GM18505 (cell line): ENCODE data around the gene CEP104.

Experiments
- ATAC-seq: cut with Tn5 transposase; IDR thresholded peaks from one replicate; pipeline ENCODE4 v1.9.1; 2021; ENCODE audit not compliant: unreplicated experiment
- POLR2A ChIP-seq: IDR thresholded peaks from 4 replicates; pipeline ENCODE4 v1.6.1; 2011; ENCODE audit warnings: borderline replicate concordance; ENCODE audit not compliant: insufficient read depth, insufficient read length; ENCODE audit errors: extremely low read depth

Gene CEP104

DNA sequence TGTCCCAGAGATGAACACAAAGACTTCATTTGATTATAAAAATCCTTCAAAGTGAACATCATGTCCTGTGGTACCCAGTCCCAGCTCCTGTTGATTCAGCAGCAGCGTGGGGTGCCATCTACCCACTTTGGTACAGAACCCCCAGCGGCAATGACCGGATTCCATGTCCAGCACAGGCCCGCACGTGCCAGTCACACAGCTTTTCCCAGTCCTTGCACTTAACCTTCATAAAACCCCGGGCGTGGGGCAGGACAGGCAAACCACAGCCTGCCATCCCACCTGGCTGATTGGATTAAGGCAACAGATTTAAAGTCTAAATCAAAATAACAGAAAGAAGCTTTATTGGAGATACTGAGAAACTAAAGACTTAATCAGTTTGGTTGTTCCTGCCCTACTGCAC, 15.5 kb downstream of the CEP104 start:
- ATAC-seq = no peak
- TF ChIP-seq POLR2A = no peak

GRCh38 chr1:3838788-3839187, 18.2 kb downstream of the CEP104 start:
- TF ChIP-seq POLR2A = no peak
- no peak for ATAC-seq

DNA sequence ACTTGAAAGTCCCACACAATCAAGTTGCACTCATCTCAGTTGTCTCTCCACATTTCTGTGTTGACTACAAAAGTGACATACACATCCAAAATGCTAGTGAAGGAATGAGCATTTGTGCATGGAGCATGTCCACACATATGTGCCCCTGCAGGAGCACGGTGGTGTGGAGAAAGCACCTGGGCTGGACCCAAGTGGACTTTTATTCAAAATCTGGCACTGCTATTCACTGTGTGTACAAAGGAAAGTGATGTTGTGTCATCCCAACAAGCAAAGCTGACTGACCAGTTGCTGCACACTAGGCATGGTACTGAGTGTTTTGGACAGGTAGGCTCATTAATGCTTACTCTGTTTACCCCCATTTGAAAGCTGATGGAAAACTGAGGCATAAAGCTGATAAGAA, 19.3 kb downstream of the CEP104 start:
- no peak for ATAC-seq
- TF ChIP-seq POLR2A = no peak

- no peak for TF ChIP-seq POLR2A
- ATAC-seq = no peak
Observed at GRCh38 chr1:3837200-3837599, 19.8 kb downstream of the CEP104 start.

GRCh38 chr1:3836421-3836820, 20.6 kb downstream of the CEP104 start:
- no peak for ATAC-seq

GRCh38 chr1:3834701-3835100, 22.3 kb downstream of the CEP104 start:
- no peak for TF ChIP-seq POLR2A
- no peak for ATAC-seq

More at GRCh38 chr1:3836421-3836820, 20.6 kb downstream of the CEP104 start:
- no peak for TF ChIP-seq POLR2A

DNA sequence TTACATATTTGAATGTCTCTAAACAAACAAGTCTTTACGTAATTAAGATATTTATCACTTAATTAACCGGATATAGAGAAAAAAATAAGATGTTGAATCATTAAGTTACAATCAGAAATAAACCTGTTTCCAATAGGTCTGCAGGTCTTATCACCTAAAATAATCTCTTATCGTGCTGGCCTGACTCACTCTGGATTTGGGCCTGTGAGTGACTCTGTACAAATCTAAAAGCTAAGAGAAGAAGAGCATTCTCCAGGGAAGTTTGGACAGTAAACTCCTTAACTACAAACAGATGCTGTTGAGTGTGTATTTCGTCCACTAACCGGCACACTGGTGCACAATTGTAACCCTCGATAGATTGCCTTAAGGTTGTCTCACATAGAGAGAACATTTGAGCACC, 25.3 kb downstream of the CEP104 start:
- no peak for TF ChIP-seq POLR2A
- no peak for ATAC-seq

DNA sequence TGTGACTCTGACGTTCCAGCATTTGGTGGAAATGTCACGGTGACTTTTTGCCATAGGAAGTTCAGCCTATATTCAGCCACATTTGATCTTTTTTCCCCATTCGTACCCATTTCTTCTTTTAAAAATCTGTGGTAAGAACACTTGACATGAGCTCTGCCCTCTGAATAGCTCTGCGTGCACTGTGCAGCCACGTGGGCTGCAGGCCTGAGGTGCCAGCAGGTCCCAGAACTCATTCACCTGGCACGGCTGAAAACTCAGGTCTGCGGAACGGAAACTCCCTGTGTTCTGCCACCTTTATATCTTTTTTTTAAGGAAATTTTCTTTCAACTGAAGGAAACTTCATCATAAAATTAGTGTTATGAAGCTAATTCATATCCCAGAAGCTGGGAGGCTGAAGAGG, 28.6 kb downstream of the CEP104 start:
- ATAC-seq = no peak
- TF ChIP-seq POLR2A = no peak

GRCh38 chr1:3827813-3828307, 29.2 kb downstream of the CEP104 start:
- TF ChIP-seq POLR2A = no peak
- no peak for ATAC-seq

- TF ChIP-seq POLR2A = no peak
- no peak for ATAC-seq
Observed at GRCh38 chr1:3825356-3825755, 31.7 kb downstream of the CEP104 start.

GRCh38 chr1:3824650-3825049, 32.4 kb downstream of the CEP104 start:
- no peak for TF ChIP-seq POLR2A
- ATAC-seq = no peak

GRCh38 chr1:3822421-3822820, 34.6 kb downstream of the CEP104 start:
- ATAC-seq = no peak
- no peak for TF ChIP-seq POLR2A

DNA sequence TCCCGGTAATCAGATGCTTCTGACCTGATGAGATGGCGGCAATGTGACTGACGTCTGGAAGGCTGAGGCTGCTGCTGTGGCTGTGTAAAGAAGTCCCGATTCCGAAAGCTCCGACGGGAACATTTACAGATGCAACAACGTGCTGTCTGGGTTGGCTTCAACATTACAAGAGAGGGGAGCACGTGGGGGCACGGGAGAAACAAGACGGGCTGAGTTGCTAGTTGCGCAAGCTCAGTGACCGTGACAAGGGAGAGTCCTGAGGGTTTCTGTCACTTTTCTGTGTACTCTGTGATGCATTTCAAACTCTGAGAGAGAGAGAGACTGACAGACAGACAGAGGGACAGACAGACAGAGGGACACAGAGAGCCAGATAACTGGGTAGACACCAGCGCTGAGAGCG, 35.1 kb downstream of the CEP104 start:
- ATAC-seq = no peak
- TF ChIP-seq POLR2A = no peak

DNA sequence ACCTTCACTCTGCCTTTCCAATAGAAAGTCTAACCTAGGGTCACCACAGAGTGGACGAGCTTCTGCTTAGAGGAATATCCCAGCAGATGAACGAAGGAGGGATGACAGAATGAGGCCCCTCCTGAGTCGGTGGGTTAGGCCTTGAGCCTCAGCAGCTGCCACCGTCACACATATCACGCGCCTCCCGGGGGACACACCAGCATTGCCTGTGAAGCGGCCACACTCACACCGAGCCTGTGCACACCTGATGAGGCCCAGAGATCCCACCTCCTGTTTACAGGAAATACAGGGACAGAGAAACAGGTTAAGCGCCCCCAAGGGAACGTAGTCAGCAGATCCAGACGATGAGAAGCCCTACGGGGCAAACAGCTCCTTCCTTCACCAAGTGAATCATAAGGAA, 35.6 kb downstream of the CEP104 start:
- no peak for TF ChIP-seq POLR2A
- no peak for ATAC-seq

GRCh38 chr1:3821004-3821403, 36.0 kb downstream of the CEP104 start:
- no peak for ATAC-seq
- TF ChIP-seq POLR2A = no peak
